BE2C (cell line): ENCODE results near the gene PIGA.

Experiments
- DNase-seq: peaks from one replicate; pipeline ENCODE4 v3.0.0-alpha.2; 2020
- H3K27me3 ChIP-seq: fragments of 250-450 bp; sonication (Bioruptor Pico); 2 replicates; pipeline ENCODE4 v1.5.1; 2020; ENCODE audit warnings: mild to moderate bottlenecking
- H3K36me3 ChIP-seq: fragments of 250-450 bp; sonication (Bioruptor Pico); 2 replicates; pipeline ENCODE4 v1.5.1; 2020; ENCODE audit warnings: mild to moderate bottlenecking
- H3K4me1 ChIP-seq: fragments of 250-450 bp; sonication (Bioruptor Pico); 2 replicates; pipeline ENCODE4 v1.5.1; 2020
- H3K4me3 ChIP-seq: 2 replicates; pipeline ENCODE4 v1.5.1; 2011; ENCODE audit warnings: low read depth, low read length
- H3K9me3 ChIP-seq: fragments of 250-450 bp; sonication (Bioruptor Pico); 2 replicates; pipeline ENCODE4 v1.5.1; 2020
- CTCF ChIP-seq: IDR thresholded peaks from 2 replicates; pipeline ENCODE4 v1.5.1; 2012; ENCODE audit warnings: mild to moderate bottlenecking, low read depth, low read length

PIGA gene

GRCh38 chrX:15366506-15367352 lies 31.4 kb upstream of the PIGA start:
- no peaks in the 10 kb centered on the region for H3K36me3 ChIP-seq
- H3K4me3 ChIP-seq, result no peak overlapping the region
- no peak for DNase-seq
- no peaks in the 10 kb centered on the region for H3K4me1 ChIP-seq
- no peak for TF ChIP-seq CTCF
- no peaks in the 10 kb centered on the region for H3K9me3 ChIP-seq
- H3K27me3 ChIP-seq, result no peaks in the 10 kb centered on the region

DNA sequence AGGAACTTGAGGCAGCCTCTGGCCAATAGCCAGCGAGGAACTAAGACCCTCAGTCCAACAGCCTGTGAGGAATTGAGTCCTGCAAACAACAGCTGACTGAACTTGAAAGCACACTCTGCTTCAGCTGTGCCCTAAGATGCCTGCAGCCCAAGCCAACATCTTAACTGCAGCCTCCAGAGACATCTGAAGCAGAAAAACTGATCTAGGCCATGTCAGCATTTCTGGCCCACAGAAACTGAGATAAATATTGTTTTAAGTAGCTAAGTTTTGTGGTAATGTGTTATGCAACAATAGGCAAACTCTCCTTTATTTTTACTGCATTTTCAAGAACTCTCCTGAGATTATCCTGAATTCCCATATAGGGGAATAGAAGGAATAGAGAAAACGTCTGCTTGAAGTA lies 24.4 kb upstream of the PIGA start:
- no peaks in the 10 kb centered on the region for H3K27me3 ChIP-seq
- no peaks in the 10 kb centered on the region for H3K36me3 ChIP-seq
- no peaks in the 10 kb centered on the region for H3K9me3 ChIP-seq
- no peak for TF ChIP-seq CTCF
- no peak overlapping the region for H3K4me3 ChIP-seq
- H3K4me1 ChIP-seq, result no peaks in the 10 kb centered on the region
- DNase-seq, result no peak

DNA sequence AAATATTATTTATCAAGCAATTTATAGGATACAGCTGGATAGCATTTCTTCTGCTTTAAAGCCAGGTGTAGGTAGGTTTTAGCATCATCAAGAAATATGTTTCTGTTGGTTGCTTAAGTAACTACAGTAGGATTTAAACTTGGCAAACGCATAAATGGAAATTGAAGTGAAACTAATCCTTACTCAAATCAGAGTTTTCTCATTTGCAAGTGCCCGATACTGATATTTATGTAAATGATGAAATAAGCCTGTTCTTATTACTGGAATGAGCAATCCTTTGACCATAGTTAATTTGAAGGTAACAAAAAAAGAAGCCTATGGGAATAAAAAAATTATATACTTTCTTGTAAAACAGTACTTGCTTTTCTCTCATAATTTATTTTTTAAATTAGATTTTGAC lies 23.2 kb upstream of the PIGA start:
- no peak for DNase-seq
- Histone ChIP-seq H3K4me1 (no peaks in the 10 kb centered on the region), H3K36me3 (no peaks in the 10 kb centered on the region), H3K27me3 (no peaks in the 10 kb centered on the region), H3K4me3 (no peak overlapping the region), H3K9me3 (no peaks in the 10 kb centered on the region)
- TF ChIP-seq CTCF, result no peak

DNA sequence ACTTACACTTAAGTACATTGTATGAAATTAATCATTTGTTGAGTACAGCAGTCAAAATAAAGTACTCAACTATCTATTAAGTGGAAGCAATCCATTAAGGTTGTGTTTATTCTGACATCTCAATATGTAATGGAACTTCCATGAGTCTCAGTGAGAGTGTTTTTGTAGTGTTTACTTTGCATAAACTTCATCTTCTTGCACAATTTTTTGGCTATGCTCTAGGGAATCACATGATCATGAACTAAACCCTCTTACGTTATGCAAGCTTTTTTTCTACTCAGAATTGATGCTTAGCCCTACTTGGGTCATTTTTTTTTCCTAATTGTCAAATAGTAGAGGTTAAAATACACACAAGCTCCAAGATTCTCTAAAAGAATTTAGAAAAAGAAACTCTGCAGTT lies 21.1 kb upstream of the PIGA start:
- Histone ChIP-seq H3K36me3 (no peaks in the 10 kb centered on the region), H3K4me3 (no peak overlapping the region), H3K9me3 (no peaks in the 10 kb centered on the region), H3K4me1 (no peaks in the 10 kb centered on the region), H3K27me3 (no peaks in the 10 kb centered on the region)
- TF ChIP-seq CTCF, result no peak
- DNase-seq, result no peak

DNA sequence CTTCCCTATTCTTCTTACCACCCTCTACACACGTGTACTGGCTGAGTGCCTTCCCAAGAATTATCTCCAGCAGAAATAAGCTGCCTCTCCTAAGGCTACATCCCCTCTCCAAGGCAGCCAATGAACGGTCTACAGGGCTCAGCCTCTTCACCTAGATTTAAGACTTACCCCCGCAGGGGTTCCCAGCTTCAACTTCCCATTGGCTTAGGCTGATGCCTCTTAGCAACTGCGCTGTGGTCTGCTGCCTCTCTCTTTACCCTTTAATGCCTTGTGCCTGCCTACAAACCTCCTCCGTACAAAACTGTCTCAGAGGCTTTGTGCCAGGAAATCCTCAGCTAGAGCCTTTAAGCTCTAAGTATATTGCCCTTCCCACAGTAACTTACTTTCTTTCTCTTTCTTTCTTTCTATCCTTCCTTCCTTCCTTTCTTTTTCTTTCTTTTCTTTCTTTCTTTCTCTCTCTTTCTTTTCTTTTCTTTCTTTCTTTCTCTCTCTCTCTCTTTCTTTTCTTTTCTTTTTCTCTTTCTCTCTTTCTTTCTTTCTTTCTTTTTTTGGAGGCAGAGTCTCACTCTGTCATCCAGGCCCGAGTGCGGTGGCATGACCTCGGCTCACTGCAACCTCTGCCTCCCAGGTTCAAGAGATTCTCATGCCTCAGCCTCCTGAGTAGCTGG lies 15.1 kb upstream of the PIGA start:
- no peak for TF ChIP-seq CTCF
- Histone ChIP-seq H3K27me3 (no peaks in the 10 kb centered on the region), H3K4me1 (peaks cover 6% of the 10 kb centered on the region; the same call in 1 of the 2 replicates), H3K4me3 (no peak overlapping the region), H3K9me3 (no peaks in the 10 kb centered on the region), H3K36me3 (no peaks in the 10 kb centered on the region)
- DNase-seq, result no peak

GRCh38 chrX:15349046-15349445 lies 13.7 kb upstream of the PIGA start:
- H3K27me3 ChIP-seq, result no peaks in the 10 kb centered on the region
- no peak overlapping the region for H3K4me3 ChIP-seq
- H3K9me3 ChIP-seq, result no peaks in the 10 kb centered on the region
- H3K36me3 ChIP-seq, result no peaks in the 10 kb centered on the region
- peaks cover 6% of the 10 kb centered on the region; the same call in 1 of the 2 replicates for H3K4me1 ChIP-seq
- DNase-seq, result peak; percentile 46
- TF ChIP-seq CTCF, result peak; percentile 55
